H9 (cell line): Measurements from ENCODE around the gene KCTD2. TPM values are rescaled to one million over a fixed set of nuclear protein-coding genes. Genes with fewer than 3 reads are reported as not detected.

Source experiments
- DNase-seq: peaks from one replicate; pipeline ENCODE4 v3.0.0-alpha.2; 2017
- H2AFZ ChIP-seq: one replicate; pipeline ENCODE4 v1.6.1; 2013; ENCODE audit warnings: mild to moderate bottlenecking, low read length, control low read depth, moderate library complexity
- H2AK5ac ChIP-seq: 2 replicates; pipeline ENCODE4 v1.6.1; 2013; ENCODE audit warnings: low read length, control low read depth, mixed read lengths; ENCODE audit not compliant: insufficient read length
- H2BK120ac ChIP-seq: one replicate; pipeline ENCODE4 v1.6.1; 2013; ENCODE audit warnings: low read depth, mild to moderate bottlenecking, low read length, control low read depth, inconsistent platforms; ENCODE audit not compliant: poor library complexity, severe bottlenecking
- H2BK12ac ChIP-seq: 2 replicates; pipeline ENCODE4 v1.6.1; 2013; ENCODE audit warnings: low read length, control low read depth, mixed read lengths, low read depth; ENCODE audit not compliant: insufficient read length
- H2BK15ac ChIP-seq: 2 replicates; pipeline ENCODE4 v1.6.1; 2013; ENCODE audit warnings: low read depth, low read length, control low read depth
- H2BK20ac ChIP-seq: one replicate; pipeline ENCODE4 v1.6.1; 2013; ENCODE audit warnings: low read depth, mild to moderate bottlenecking, low read length, control low read depth, inconsistent platforms; ENCODE audit not compliant: poor library complexity, severe bottlenecking
- H2BK5ac ChIP-seq: 2 replicates; pipeline ENCODE4 v1.6.1; 2013; ENCODE audit warnings: low read length, control low read depth, mixed read lengths; ENCODE audit not compliant: insufficient read length
- H3K14ac ChIP-seq: 2 replicates; pipeline ENCODE4 v1.6.1; 2013; ENCODE audit warnings: low read length, control low read depth; ENCODE audit not compliant: insufficient read depth
- H3K18ac ChIP-seq: 2 replicates; pipeline ENCODE4 v1.6.1; 2013; ENCODE audit warnings: low read depth, mild to moderate bottlenecking, mixed read lengths, low read length, control low read depth; ENCODE audit not compliant: insufficient read length
- H3K23ac ChIP-seq: 2 replicates; pipeline ENCODE4 v1.6.1; 2013; ENCODE audit warnings: low read length, control low read depth, mixed read lengths, low read depth; ENCODE audit not compliant: insufficient read length
- H3K23me2 ChIP-seq: 2 replicates; pipeline ENCODE4 v1.6.1; 2013; ENCODE audit warnings: low read depth, mild to moderate bottlenecking, mixed read lengths, low read length, control low read depth; ENCODE audit not compliant: insufficient read length, poor library complexity, severe bottlenecking
- H3K27ac ChIP-seq: 2 replicates; pipeline ENCODE4 v1.5.1; 2013; ENCODE audit warnings: low read length, control low read depth, mixed read lengths, low read depth; ENCODE audit not compliant: insufficient read length
- H3K27me3 ChIP-seq: 2 replicates; pipeline ENCODE4 v1.6.1; 2013; ENCODE audit warnings: low read length, control low read depth, inconsistent platforms; ENCODE audit not compliant: insufficient read depth
- H3K4ac ChIP-seq: 2 replicates; pipeline ENCODE4 v1.6.1; 2013; ENCODE audit warnings: low read depth, mild to moderate bottlenecking, control low read depth, inconsistent platforms, low read length, moderate library complexity
- H3K4me1 ChIP-seq: 2 replicates; pipeline ENCODE4 v1.6.1; 2013; ENCODE audit warnings: low read length, control low read depth, inconsistent platforms; ENCODE audit not compliant: insufficient read depth
- H3K4me2 ChIP-seq: 2 replicates; pipeline ENCODE4 v1.6.1; 2013; ENCODE audit warnings: low read length, control low read depth, mixed read lengths; ENCODE audit not compliant: insufficient read length, insufficient read depth
- H3K56ac ChIP-seq: 2 replicates; pipeline ENCODE4 v1.6.1; 2013; ENCODE audit warnings: low read depth, mild to moderate bottlenecking, mixed read lengths, low read length, control low read depth; ENCODE audit not compliant: insufficient read length
- H3K79me1 ChIP-seq: 2 replicates; pipeline ENCODE4 v1.6.1; 2013; ENCODE audit warnings: low read depth, mild to moderate bottlenecking, moderate library complexity, low read length, control low read depth, inconsistent platforms; ENCODE audit not compliant: insufficient read depth, poor library complexity, severe bottlenecking
- H3K79me2 ChIP-seq: 2 replicates; pipeline ENCODE4 v1.6.1; 2013; ENCODE audit warnings: low read length, control low read depth, inconsistent platforms; ENCODE audit not compliant: insufficient read depth
- H3K9ac ChIP-seq: 2 replicates; pipeline ENCODE4 v1.6.1; 2013; ENCODE audit warnings: low read length, control low read depth, mixed read lengths; ENCODE audit not compliant: insufficient read length; ENCODE audit errors: extremely low read depth
- H3K9me3 ChIP-seq: one replicate; pipeline ENCODE4 v1.6.1; 2013; ENCODE audit warnings: low read depth, low read length, inconsistent platforms; ENCODE audit not compliant: control insufficient read depth
- H3T11ph ChIP-seq: one replicate; pipeline ENCODE4 v1.6.1; 2013; ENCODE audit warnings: mild to moderate bottlenecking, low read length, control low read depth, inconsistent platforms
- H4K20me1 ChIP-seq: one replicate; pipeline ENCODE4 v1.6.1; 2013; ENCODE audit not compliant: control insufficient read depth, insufficient read length, insufficient read depth
- H4K5ac ChIP-seq: 2 replicates; pipeline ENCODE4 v1.6.1; 2013; ENCODE audit warnings: low read depth, mild to moderate bottlenecking, mixed read lengths, low read length, control low read depth; ENCODE audit not compliant: insufficient read length
- H4K8ac ChIP-seq: replicated peaks from 2 replicates; pipeline ENCODE4 v1.6.1; 2013; ENCODE audit warnings: low read length, control low read depth, mixed read lengths, low read depth; ENCODE audit not compliant: insufficient read length
- H4K91ac ChIP-seq: 2 replicates; pipeline ENCODE4 v1.6.1; 2013; ENCODE audit warnings: low read depth, mild to moderate bottlenecking, moderate library complexity, mixed read lengths, low read length, control low read depth; ENCODE audit not compliant: insufficient read length
- H3K27ac Mint-ChIP-seq, 3 experiments: 2 replicates in 2 of 3; 3 replicates in 1 of 3; pipeline ENCODE4 v1.8.0; 2020 to 2021; ENCODE audit warnings: mixed read lengths in 3 of 3, mild to moderate bottlenecking in 1 of 3, moderate library complexity in 1 of 3
- H3K27me3 Mint-ChIP-seq: 2 replicates; pipeline ENCODE4 v1.8.0; 2021; ENCODE audit warnings: low read depth, mild to moderate bottlenecking, moderate library complexity, mixed read lengths
- H3K36me3 Mint-ChIP-seq, 3 experiments: 2 replicates in 2 of 3; 3 replicates in 1 of 3; pipeline ENCODE4 v1.8.0; 2020 to 2021; ENCODE audit warnings: low read depth in 3 of 3, mixed read lengths in 3 of 3; ENCODE audit not compliant: insufficient read depth in 1 of 3
- H3K4me1 Mint-ChIP-seq, 2 experiments: 2 replicates each; pipeline ENCODE4 v1.8.0; 2020; ENCODE audit warnings: mixed read lengths in 2 of 2
- H3K4me3 Mint-ChIP-seq, 2 experiments: 2 replicates in 1 of 2; 3 replicates in 1 of 2; pipeline ENCODE4 v1.8.0; 2020 to 2021; ENCODE audit warnings: mild to moderate bottlenecking in 2 of 2, mixed read lengths in 2 of 2, moderate library complexity in 1 of 2
- H3K9me3 Mint-ChIP-seq, 2 experiments: 2 replicates in 1 of 2; 3 replicates in 1 of 2; pipeline ENCODE4 v1.8.0; 2020; ENCODE audit warnings: mild to moderate bottlenecking in 2 of 2, mixed read lengths in 2 of 2, moderate library complexity in 1 of 2
- CTCF ChIP-seq: fragments of 200-600 bp; sonication (generic); conservative IDR thresholded peaks from 3 replicates; pipeline ENCODE4 v1.8.0; 2021; ENCODE audit warnings: antibody characterized with exemption, mild to moderate bottlenecking
- WGBS: extraction: QIAGEN DNeasy Blood & Tissue Kit; methylation state at CpG from one replicate; pipeline ENCODE4 v1.1.7; 2013; ENCODE audit warnings: missing lambda C conversion rate, low lambda C conversion rate, mixed read lengths; ENCODE audit not compliant: insufficient read length; ENCODE audit errors: extremely low coverage; 5-methylcytosine and 5-hydroxymethylcytosine counted together
- total RNA-seq: library from RNA; stranded (reverse); gene quantifications from 2 replicates; pipeline ENCODE4 v1.2.1, GENCODE V29; 2021

The KCTD2 gene
- total RNA-seq, 1 experiment from 2014 or later, result 40.1 TPM

GRCh38 chr17:74999523-74999922, 47.5 kb upstream of the KCTD2 start:
- Mint-ChIP-seq H3K4me3 (no peak overlapping the region), H3K36me3 (peaks cover 9 to 40% (median 32%) of the 10 kb centered on the region in 3 experiments; a peak in 6 of 7 replicates), H3K27ac (no peak overlapping the region), H3K27me3 (no peaks in the 10 kb centered on the region), H3K9me3 (no peaks in the 10 kb centered on the region), H3K4me1 (no peaks in the 10 kb centered on the region)
- Histone ChIP-seq H4K5ac (no peak overlapping the region), H2BK15ac (no peak overlapping the region), H3K18ac (no peak overlapping the region), H4K91ac (no peak overlapping the region), H3K14ac (no peak overlapping the region), H3K27me3 (no peaks in the 10 kb centered on the region), H4K8ac (no peak overlapping the region), H4K20me1 (no peaks in the 10 kb centered on the region), H2BK20ac (no peak overlapping the region), H2AFZ (no peak overlapping the region), H3K4me2 (no peak overlapping the region), H2AK5ac (no peak overlapping the region), H3K9me3 (no peaks in the 10 kb centered on the region), H3K4me1 (no peaks in the 10 kb centered on the region), H2BK120ac (no peak overlapping the region), H3K27ac (no peak overlapping the region), H3K23ac (no peak overlapping the region), H2BK5ac (no peak overlapping the region), H3K23me2 (no peaks in the 10 kb centered on the region), H3T11ph (no peak overlapping the region), H2BK12ac (no peak overlapping the region), H3K56ac (no peak overlapping the region), H3K9ac (no peak overlapping the region), H3K79me2 (no peaks in the 10 kb centered on the region; the same call in 1 of the 2 replicates), H3K79me1 (no peaks in the 10 kb centered on the region), H3K4ac (no peak overlapping the region)
- WGBS, result no CpG with 5 or more reads among the region's 4 CpGs
- no peak for DNase-seq
- no peak for TF ChIP-seq CTCF
